Upper lobe of left lung (tissue), 6 donors: ENCODE results near the gene PRR29. TPM values are rescaled to one million over a fixed set of nuclear protein-coding genes. Genes with fewer than 3 reads are reported as not detected.

ENCODE experiments used
- ATAC-seq, 2 donors: fragments of 200-7000 bp; cut with Tn5 transposase; one replicate each; pipeline ENCODE4 v1.9.1; 2022; ENCODE audit warnings: mild to moderate bottlenecking in 2 of 2, moderate library complexity in 2 of 2; ENCODE audit not compliant: low FRiP score in 2 of 2
- DNase-seq, 2 donors: peaks; one replicate each; pipeline ENCODE4 v3.0.0-alpha.2; 2019 to 2020
- H3K27ac ChIP-seq, 4 donors: fragments of 200-600 bp; sonication (generic); one replicate each; pipeline ENCODE4 v1.5.1; 2016 to 2019
- H3K27me3 ChIP-seq, 4 donors: fragments of 200-600 bp; sonication (generic); one replicate each; pipeline ENCODE4 v1.5.1; 2017 to 2019
- H3K36me3 ChIP-seq, 4 donors: fragments of 200-600 bp; sonication (generic); one replicate each; pipeline ENCODE4 v1.5.1; 2016 to 2019
- H3K4me1 ChIP-seq, 4 donors: fragments of 200-600 bp; sonication (generic); one replicate each; pipeline ENCODE4 v1.5.1; 2018 to 2019
- H3K4me3 ChIP-seq, 4 donors: fragments of 200-600 bp; sonication (generic); one replicate each; pipeline ENCODE4 v1.5.1; 2017 to 2019; ENCODE audit warnings: mild to moderate bottlenecking in 2 of 4, moderate library complexity in 1 of 4
- H3K9me3 ChIP-seq, 4 donors: fragments of 200-600 bp; sonication (generic); one replicate each; pipeline ENCODE4 v1.5.1; 2018 to 2019
- EP300 ChIP-seq, 4 donors: sonication (generic); formaldehyde crosslinking; IDR thresholded peaks; one replicate each; pipeline ENCODE4 v1.5.1; 2017; ENCODE audit warnings: antibody characterized with exemption in 4 of 4, control low read depth in 2 of 4
- POLR2A ChIP-seq, 4 donors: fragments of 450-650 bp; IDR thresholded peaks; one replicate each; pipeline ENCODE4 v1.5.1; 2016 to 2017; ENCODE audit warnings: antibody characterized with exemption in 4 of 4, mild to moderate bottlenecking in 2 of 4
- POLR2AphosphoS5 ChIP-seq, 2 donors: sonication (generic); formaldehyde crosslinking; IDR thresholded peaks; one replicate each; pipeline ENCODE4 v1.5.1; 2017; ENCODE audit warnings: antibody characterized with exemption in 2 of 2
- WGBS, 2 donors: methylation state at CpG; one replicate each; pipeline ENCODE4 v1.1.5; 2017 to 2018; 5-methylcytosine and 5-hydroxymethylcytosine counted together
- total RNA-seq, 6 donors: library from RNA; depleted of rRNA in 4 of 6; stranded (reverse); fragments of >200 nt in 4 of 6; gene quantifications; one replicate each; pipeline versions ENCODE4 v1.1.0 to v1.2.1, GENCODE V29; 2016 to 2021
- TF ChIP-seq, protein P1 (sequence below), 6 experiments: fragments of 450-650 bp in 4 of 6; fragments of 200-600 bp in 2 of 6; sonication (generic) in 2 of 6; IDR thresholded peaks; one replicate each; pipeline ENCODE4 v1.5.1; 2016 to 2019; ENCODE audit warnings: antibody characterized with exemption in 6 of 6
- donor health status: DM: no; HTN: no; CAD: no; lungs with moderate emphysema.
- donor health status: DM: no; HTN: yes; CAD: no; lungs with severe emphysema.

Gene PRR29
- total RNA-seq, 6 donors from 2014 or later: 0.97 to 30.1 (median 12.1) TPM

DNA sequence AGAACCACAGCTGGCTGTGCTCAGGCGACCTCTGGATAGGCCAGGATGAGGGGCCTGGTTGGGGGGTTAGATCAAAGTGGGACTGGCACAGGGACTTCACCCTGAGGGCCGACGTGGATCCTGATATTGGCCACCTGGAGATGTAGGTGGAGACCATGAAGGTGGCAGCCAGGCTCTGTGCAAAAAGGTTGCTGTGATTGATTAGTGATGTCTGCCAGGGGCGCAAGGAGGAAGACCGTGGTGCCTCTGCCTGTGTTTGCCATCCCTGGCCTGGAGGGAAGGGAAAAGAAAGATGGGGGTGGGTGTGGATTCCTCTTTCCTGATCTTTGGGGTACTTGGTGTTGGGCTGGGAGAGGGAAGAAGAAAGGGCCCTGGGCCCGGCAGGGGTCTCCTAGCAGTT is 24.9 kb upstream of the PRR29 start:
- Histone ChIP-seq H3K4me1 (no peaks in the 10 kb centered on the region), H3K4me3 (no peak overlapping the region), H3K27ac (no peak overlapping the region), H3K27me3 (no peaks in the 10 kb centered on the region), H3K36me3 (no peaks in the 10 kb centered on the region), H3K9me3 (no peaks in the 10 kb centered on the region)
- WGBS, 2 donors: 91 to 96% methylated on average over 6 of the region's 6 CpGs
- TF ChIP-seq POLR2A (IDR thresholded peaks at IDR 0.05): no peak
- TF ChIP-seq EP300 (IDR thresholded peaks at IDR 0.05): no peak
- TF ChIP-seq, protein P1, sequence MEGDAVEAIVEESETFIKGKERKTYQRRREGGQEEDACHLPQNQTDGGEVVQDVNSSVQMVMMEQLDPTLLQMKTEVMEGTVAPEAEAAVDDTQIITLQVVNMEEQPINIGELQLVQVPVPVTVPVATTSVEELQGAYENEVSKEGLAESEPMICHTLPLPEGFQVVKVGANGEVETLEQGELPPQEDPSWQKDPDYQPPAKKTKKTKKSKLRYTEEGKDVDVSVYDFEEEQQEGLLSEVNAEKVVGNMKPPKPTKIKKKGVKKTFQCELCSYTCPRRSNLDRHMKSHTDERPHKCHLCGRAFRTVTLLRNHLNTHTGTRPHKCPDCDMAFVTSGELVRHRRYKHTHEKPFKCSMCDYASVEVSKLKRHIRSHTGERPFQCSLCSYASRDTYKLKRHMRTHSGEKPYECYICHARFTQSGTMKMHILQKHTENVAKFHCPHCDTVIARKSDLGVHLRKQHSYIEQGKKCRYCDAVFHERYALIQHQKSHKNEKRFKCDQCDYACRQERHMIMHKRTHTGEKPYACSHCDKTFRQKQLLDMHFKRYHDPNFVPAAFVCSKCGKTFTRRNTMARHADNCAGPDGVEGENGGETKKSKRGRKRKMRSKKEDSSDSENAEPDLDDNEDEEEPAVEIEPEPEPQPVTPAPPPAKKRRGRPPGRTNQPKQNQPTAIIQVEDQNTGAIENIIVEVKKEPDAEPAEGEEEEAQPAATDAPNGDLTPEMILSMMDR (IDR thresholded peaks at IDR 0.05): no peak
- TF ChIP-seq POLR2AphosphoS5 (IDR thresholded peaks at IDR 0.05): no peak
- ATAC-seq (no peak), DNase-seq (no peak)

DNA sequence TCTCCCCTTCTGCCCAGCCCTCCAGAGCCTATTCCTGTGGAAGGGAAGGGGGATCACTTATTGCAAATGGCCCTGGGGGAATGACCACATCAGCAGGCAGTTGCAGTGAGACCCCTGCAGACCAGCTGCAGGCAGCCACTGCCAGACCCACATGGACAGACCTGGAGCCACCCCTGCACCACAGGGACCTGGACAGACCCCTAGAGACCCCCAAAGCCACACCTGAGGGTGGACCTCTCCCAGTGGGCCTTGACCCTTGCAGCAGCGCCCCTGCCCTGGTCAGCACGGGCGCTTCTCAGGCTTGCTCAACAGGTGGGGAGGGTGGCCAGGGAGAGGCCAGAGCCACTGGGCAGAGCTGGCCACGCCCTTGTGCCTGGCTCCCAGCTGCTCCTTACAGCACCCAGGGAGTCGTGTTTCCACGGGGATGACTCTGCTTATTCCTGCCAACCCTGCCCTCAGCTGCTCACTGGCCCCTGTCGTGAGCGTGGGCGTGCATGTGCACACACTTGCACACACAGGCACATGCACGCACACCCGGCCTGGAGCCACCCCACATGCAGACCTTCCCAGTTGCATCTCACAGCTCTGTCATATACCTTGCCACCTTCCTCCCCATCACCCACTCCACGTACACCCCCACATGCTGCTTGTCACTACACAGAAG is 24.1 kb upstream of the PRR29 start:
- no peaks in the 10 kb centered on the region for H3K9me3 ChIP-seq
- H3K27me3 ChIP-seq: no peaks in the 10 kb centered on the region
- DNase-seq (peak in 1 of 2 donors; percentile 75), ATAC-seq (no peak)
- WGBS, 2 donors: 80 to 100% methylated on average over 5 to 12 of the region's 12 CpGs
- no peaks in the 10 kb centered on the region for H3K4me1 ChIP-seq
- H3K27ac ChIP-seq: no peak overlapping the region
- no peak overlapping the region for H3K4me3 ChIP-seq
- no peaks in the 10 kb centered on the region for H3K36me3 ChIP-seq
- TF ChIP-seq POLR2AphosphoS5 (IDR thresholded peaks at IDR 0.05) (no peak), POLR2A (IDR thresholded peaks at IDR 0.05) (no peak), EP300 (IDR thresholded peaks at IDR 0.05) (no peak)
- TF ChIP-seq, protein P1 (IDR thresholded peaks at IDR 0.05): no peak

DNA sequence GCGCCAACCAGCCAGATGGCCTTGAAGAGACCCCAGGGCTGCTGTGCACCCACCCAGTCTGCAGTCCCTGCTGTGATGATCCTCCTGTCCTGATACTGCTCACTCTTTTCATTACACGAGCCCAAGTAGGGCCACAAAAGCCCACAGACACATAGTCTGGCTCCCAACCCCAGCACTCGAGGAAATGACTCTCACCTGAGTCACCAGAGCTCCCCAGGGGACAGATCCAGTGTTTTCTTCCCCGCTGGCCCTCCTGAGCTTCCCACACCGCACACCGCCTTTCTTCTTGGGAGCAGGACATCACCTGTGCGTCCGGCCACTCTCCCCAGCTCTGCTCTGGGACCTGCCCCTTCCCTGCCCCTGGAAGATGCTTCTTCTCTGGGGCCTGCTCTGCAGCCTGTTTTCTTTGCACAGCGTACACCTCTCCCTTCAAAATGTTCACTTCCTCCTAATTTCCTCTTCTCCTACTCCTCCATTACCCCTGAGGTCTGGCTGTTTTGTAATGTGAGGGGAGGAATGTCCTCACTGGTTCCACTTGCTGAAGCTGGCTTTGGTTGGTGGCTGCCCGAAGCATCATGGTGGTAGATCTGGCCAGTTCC is 23.5 kb upstream of the PRR29 start:
- TF ChIP-seq POLR2A (IDR thresholded peaks at IDR 0.05) (no peak), POLR2AphosphoS5 (IDR thresholded peaks at IDR 0.05) (no peak), EP300 (IDR thresholded peaks at IDR 0.05) (no peak)
- TF ChIP-seq, protein P1 (IDR thresholded peaks at IDR 0.05): no peak
- Histone ChIP-seq H3K27ac (no peak overlapping the region), H3K27me3 (no peaks in the 10 kb centered on the region), H3K4me3 (no peak overlapping the region), H3K9me3 (no peaks in the 10 kb centered on the region), H3K4me1 (peaks cover 0 to 5% (median 0%) of the 10 kb centered on the region in 4 donors), H3K36me3 (no peaks in the 10 kb centered on the region)
- ATAC-seq: no peak
- WGBS, 2 donors: 84 to 85% methylated on average over 10 of the region's 10 CpGs
- DNase-seq: no peak

DNA sequence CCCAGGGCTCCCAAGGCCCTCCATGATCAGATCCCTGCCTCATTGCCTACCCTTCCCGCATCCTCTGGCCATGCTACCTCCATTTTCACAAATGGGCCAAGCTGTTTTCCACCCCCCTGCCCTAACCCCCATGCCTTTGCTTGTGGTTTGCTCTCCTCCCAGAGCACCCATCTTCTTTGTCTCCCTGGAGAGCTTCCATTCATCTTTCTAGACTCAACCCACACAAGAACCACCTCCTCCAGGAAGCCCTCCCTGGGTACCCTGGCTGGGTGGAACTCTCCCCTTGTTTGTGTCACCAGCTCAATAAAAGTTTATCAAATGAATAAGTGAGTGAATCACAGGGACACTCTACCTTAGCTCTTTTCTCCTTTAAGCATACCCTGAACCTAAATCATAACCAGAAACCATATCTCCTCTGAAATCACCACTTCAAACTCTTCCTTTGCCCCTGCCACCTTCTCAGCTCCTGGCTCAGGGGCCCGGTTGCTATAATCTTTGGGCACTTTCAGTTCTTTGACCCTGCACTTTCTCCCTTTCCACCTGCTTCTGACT is 22.5 kb upstream of the PRR29 start:
- TF ChIP-seq POLR2A (IDR thresholded peaks at IDR 0.05): no peak
- TF ChIP-seq, protein P1 (IDR thresholded peaks at IDR 0.05): no peak
- TF ChIP-seq EP300 (IDR thresholded peaks at IDR 0.05): no peak
- Histone ChIP-seq H3K27me3 (no peaks in the 10 kb centered on the region), H3K27ac (no peak overlapping the region), H3K4me1 (peaks cover 0 to 12% (median 4%) of the 10 kb centered on the region in 4 donors), H3K4me3 (no peak overlapping the region), H3K36me3 (no peaks in the 10 kb centered on the region), H3K9me3 (no peaks in the 10 kb centered on the region)
- WGBS, 2 donors: 87 to 94% methylated on average over 2 of the region's 2 CpGs
- DNase-seq (no peak), ATAC-seq (no peak)
